ENCODE measurements around the gene PXDN. TPM values are rescaled to one million over a fixed set of nuclear protein-coding genes. Genes with fewer than 3 reads are reported as not detected.
A peak's percentile ranks its signal among the peaks of the same experiment; 100 is the strongest.

Gene PXDN
- total and polyA plus RNA-seq, 5 donors from 2014 or later, result 0.79 TPM; not detected in 4

DNA sequence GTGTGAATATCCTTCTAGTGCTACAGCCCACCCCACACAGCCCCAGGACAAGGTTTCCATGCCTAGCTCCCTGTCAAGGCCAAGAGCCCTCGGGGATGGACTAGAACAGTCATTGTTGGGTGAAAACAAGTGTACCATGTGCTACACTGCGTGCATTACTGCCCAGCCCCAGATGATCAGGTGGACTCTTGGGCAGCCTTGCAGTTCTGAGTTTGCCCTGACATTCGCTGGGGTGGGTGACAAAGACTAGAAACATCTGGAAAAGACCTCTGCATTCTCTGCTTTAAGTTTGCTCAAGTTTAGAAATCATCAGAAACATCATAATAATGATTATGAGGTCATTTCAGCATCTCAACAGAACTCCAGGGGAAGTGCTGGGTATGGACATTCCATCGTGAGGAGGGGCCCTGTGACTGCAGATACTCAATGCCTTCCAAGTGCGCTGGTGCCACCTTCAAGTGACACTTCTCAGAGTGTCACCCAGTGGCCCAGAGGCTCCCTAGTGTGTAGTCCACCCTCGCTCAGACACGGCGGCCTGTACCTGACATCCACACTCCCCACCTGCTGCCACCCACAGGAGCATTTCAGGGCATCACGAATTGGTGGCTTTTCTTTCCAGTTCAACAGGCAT lies 5.3 kb upstream of the PXDN start:
- Mint-ChIP-seq H3K27me3 (peaks cover 20% of the 10 kb centered on the region), H3K4me3 (no peak overlapping the region), H3K27ac (no peak overlapping the region), H3K36me3 (no peaks in the 10 kb centered on the region), H3K9me3 (peaks cover 0 to 2% (median 0%) of the 10 kb centered on the region in 7 donors), H3K4me1 (peaks cover 0 to 6% (median 0%) of the 10 kb centered on the region in 4 donors)
- Histone ChIP-seq H3K4me1 (ENCODE audit: control insufficient read depth, insufficient read depth, low read length, poor library complexity, severe bottlenecking) (no peaks in the 10 kb centered on the region), H3K27ac (ENCODE audit: insufficient read depth, low read length, poor library complexity, severe bottlenecking) (no peak overlapping the region), H3K4me3 (ENCODE audit: low read depth, low read length) (no peak overlapping the region), H3K36me3 (ENCODE audit: control insufficient read depth, insufficient read depth, low read length) (no peaks in the 10 kb centered on the region), H3K27me3 (ENCODE audit: control insufficient read depth, insufficient read depth, low read length) (no peaks in the 10 kb centered on the region), H3K9me3 (ENCODE audit: control insufficient read depth in 2 of 2, low read length in 2 of 2) (no peaks in the 10 kb centered on the region)
- ATAC-seq (ENCODE audit: low read depth in 2 of 2) (no peak), DNase-seq (no peak)

DNA sequence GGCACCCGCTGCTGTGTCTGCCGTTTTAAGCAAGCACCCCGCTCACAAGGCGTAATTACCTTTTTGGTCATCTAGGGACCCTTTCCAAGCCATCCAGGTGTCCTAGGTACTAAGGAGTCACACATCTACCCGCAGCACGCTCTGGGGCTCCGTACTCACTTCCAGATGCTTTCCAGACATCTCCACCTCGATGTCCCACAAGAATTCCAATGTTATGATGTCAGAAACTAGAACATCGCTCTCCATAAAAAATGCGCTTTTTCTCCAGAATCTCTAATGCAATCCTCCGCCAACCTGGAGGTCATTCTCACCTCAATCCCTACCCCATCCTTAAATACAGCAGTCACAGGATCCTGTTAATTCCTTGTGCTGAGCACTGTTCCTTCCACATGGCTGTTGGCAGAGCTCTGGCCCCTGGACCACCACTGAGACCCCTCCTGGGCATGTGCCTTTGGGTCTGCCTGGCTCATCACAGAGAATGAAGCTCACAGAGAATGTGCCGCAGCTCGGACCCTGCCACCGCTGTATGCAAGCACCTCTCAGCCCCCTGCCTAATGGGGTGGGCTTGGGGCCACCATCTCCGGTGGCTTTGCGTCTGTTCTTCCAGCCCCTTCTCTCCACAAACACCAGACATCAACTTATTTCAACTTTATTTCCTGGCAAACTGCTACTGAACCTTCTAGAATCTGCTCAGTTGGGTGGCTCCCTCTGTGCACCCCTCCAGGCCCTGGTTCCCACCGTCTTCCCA lies 4.6 kb upstream of the PXDN start:
- Histone ChIP-seq H3K27me3 (ENCODE audit: control insufficient read depth, insufficient read depth, low read length) (no peaks in the 10 kb centered on the region), H3K27ac (ENCODE audit: insufficient read depth, low read length, poor library complexity, severe bottlenecking) (no peak overlapping the region), H3K36me3 (ENCODE audit: control insufficient read depth, insufficient read depth, low read length) (no peaks in the 10 kb centered on the region), H3K9me3 (ENCODE audit: control insufficient read depth in 2 of 2, low read length in 2 of 2) (no peaks in the 10 kb centered on the region), H3K4me3 (ENCODE audit: low read depth, low read length) (no peak overlapping the region), H3K4me1 (ENCODE audit: control insufficient read depth, insufficient read depth, low read length, poor library complexity, severe bottlenecking) (no peaks in the 10 kb centered on the region)
- no peak for DNase-seq
- no peak for ATAC-seq (ENCODE audit: low read depth in 2 of 2)
- Mint-ChIP-seq H3K4me1 (peaks cover 0 to 6% (median 0%) of the 10 kb centered on the region in 4 donors), H3K9me3 (peaks cover 0 to 2% (median 0%) of the 10 kb centered on the region in 7 donors), H3K4me3 (no peak overlapping the region), H3K27ac (no peak overlapping the region), H3K36me3 (no peaks in the 10 kb centered on the region), H3K27me3 (peaks cover 20% of the 10 kb centered on the region)

DNA sequence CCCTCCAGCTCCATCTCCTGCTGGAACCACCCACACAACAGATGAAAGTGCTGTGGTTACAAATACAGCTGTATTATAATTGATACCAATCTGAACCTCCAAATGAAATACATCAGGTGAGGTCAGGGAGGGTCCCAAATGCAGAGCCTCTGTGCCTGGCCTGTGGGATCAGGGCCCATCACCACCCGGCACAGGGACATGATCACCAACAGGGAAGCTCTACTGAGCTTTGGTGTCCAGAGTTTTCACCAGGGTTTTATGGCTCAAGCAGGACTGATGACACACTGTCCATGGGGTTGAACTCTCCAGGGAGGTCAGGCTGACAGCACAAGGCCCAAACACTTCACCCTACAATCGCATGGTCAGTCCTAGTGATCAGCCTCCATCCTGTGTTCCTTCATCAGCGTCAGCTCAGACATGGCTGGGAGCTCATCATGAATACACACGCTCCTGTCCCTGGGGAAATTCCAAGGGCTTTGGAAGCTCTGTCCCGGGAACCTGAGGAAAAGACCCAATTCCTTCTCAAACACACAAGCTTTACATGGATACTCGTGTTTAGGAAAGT lies 3.9 kb upstream of the PXDN start:
- Mint-ChIP-seq H3K9me3 (peaks cover 0 to 2% (median 0%) of the 10 kb centered on the region in 7 donors), H3K27ac (no peak overlapping the region), H3K4me1 (peaks cover 0 to 6% (median 0%) of the 10 kb centered on the region in 4 donors), H3K4me3 (no peak overlapping the region), H3K36me3 (no peaks in the 10 kb centered on the region), H3K27me3 (peaks cover 20% of the 10 kb centered on the region)
- ATAC-seq (ENCODE audit: low read depth in 2 of 2), result no peak
- H3K27me3 ChIP-seq (ENCODE audit: control insufficient read depth, insufficient read depth, low read length), result no peaks in the 10 kb centered on the region
- H3K9me3 ChIP-seq (ENCODE audit: control insufficient read depth in 2 of 2, low read length in 2 of 2), result no peaks in the 10 kb centered on the region
- H3K4me3 ChIP-seq (ENCODE audit: low read depth, low read length), result no peak overlapping the region
- no peaks in the 10 kb centered on the region for H3K36me3 ChIP-seq (ENCODE audit: control insufficient read depth, insufficient read depth, low read length)
- no peak for DNase-seq
- H3K27ac ChIP-seq (ENCODE audit: insufficient read depth, low read length, poor library complexity, severe bottlenecking), result no peak overlapping the region
- no peaks in the 10 kb centered on the region for H3K4me1 ChIP-seq (ENCODE audit: control insufficient read depth, insufficient read depth, low read length, poor library complexity, severe bottlenecking)

DNA sequence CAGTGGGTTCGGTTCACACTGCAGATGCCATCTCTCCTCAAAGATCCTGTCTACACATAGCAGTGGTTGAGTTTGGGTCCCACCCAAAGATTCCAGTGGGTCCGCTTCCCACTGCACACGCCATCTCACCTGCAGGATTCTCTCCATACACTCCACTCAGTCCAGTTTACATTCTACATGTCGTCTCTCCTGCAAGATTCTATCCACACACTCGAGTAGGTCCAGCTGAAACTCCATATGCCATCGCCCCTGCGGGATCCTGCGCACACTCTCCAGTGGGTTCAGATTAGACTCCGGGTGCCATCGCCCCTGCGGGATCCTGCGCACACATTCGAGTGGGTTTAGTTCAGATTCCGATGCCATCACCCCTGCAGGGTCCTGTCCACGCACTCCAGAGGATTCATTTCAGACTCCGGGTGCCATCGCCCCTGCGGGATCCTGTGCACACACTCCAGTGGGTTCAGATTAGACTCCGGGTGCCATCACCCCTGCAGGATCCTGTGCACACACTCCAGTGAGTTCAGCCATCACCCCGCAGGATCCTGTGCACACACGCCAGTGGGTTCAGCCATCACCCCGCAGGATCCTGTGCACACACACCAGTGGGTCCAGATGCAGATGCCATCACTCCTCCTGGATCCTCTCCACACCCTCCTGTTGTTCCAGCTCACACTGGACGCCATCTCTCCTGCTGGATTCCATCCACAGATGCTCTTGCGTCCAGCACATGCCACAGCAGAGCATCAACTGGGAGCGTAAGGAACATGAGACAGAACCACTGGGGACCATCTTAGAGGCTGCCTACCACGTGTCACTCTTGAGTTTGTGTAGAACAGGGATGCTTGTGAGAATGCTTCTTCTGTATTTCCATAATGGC lies 3.0 kb upstream of the PXDN start:
- Histone ChIP-seq H3K4me1 (ENCODE audit: control insufficient read depth, insufficient read depth, low read length, poor library complexity, severe bottlenecking) (no peaks in the 10 kb centered on the region), H3K27me3 (ENCODE audit: control insufficient read depth, insufficient read depth, low read length) (no peaks in the 10 kb centered on the region), H3K27ac (ENCODE audit: insufficient read depth, low read length, poor library complexity, severe bottlenecking) (no peak overlapping the region), H3K36me3 (ENCODE audit: control insufficient read depth, insufficient read depth, low read length) (no peaks in the 10 kb centered on the region), H3K4me3 (ENCODE audit: low read depth, low read length) (no peak overlapping the region), H3K9me3 (ENCODE audit: control insufficient read depth in 2 of 2, low read length in 2 of 2) (no peaks in the 10 kb centered on the region)
- ATAC-seq (ENCODE audit: low read depth in 2 of 2) (no peak), DNase-seq (no peak)
- Mint-ChIP-seq H3K27me3 (peaks cover 20% of the 10 kb centered on the region), H3K4me3 (no peak overlapping the region), H3K27ac (peak overlapping the region in 1 of 3 donors; percentile 26), H3K4me1 (peaks cover 0 to 11% (median 0%) of the 10 kb centered on the region in 4 donors), H3K36me3 (no peaks in the 10 kb centered on the region), H3K9me3 (peaks cover 0 to 2% (median 0%) of the 10 kb centered on the region in 7 donors)

DNA sequence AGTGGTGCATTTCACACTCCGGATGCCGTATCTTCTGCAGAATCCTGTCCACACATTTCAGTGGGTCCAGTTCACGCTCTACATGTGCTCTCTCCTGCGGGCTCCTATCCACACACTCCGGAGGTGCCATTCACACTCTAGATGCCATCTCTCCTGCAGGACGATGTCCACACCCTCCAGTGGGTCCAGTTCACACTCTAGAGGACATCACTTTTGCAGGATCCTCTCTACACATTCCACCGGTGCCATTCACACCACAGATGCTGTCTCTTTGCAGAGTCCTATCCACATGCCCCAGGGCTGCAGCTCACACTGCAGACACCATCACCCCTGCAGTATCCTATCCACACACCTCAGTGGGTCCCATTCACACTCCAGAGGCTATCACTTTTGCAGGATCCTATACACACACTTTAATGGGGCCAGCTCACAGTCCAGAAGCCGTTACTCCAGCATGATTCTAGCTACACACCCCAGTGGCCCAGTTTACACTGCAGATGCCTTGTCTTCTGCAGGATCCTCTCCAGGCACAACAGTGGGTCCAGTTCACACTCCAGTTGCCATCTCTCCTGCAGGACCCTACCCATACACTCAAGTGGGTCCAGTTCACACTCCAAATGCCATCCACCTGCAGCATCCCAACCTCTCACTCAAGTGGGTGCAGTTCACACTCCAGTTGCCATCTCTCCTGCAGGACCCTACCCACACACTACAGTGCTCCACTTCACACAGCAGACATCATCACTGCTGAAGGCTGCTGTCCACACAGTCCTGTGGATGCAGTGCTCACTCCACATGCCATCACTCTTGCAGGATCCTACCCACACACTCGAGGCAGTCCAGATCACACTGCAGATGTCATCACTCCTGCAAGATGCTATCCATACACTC lies 2.1 kb upstream of the PXDN start:
- Mint-ChIP-seq H3K4me3 (no peak overlapping the region), H3K27ac (peak overlapping the region in 1 of 3 donors; percentile 26), H3K36me3 (no peaks in the 10 kb centered on the region), H3K9me3 (peaks cover 0 to 2% (median 0%) of the 10 kb centered on the region in 7 donors), H3K27me3 (peaks cover 26% of the 10 kb centered on the region), H3K4me1 (peaks cover 0 to 15% (median 0%) of the 10 kb centered on the region in 4 donors)
- H3K4me3 ChIP-seq (ENCODE audit: low read depth, low read length), result no peak overlapping the region
- no peaks in the 10 kb centered on the region for H3K4me1 ChIP-seq (ENCODE audit: control insufficient read depth, insufficient read depth, low read length, poor library complexity, severe bottlenecking)
- DNase-seq, result no peak
- H3K27me3 ChIP-seq (ENCODE audit: control insufficient read depth, insufficient read depth, low read length), result no peaks in the 10 kb centered on the region
- no peak overlapping the region for H3K27ac ChIP-seq (ENCODE audit: insufficient read depth, low read length, poor library complexity, severe bottlenecking)
- H3K9me3 ChIP-seq (ENCODE audit: control insufficient read depth in 2 of 2, low read length in 2 of 2), result no peaks in the 10 kb centered on the region
- no peaks in the 10 kb centered on the region for H3K36me3 ChIP-seq (ENCODE audit: control insufficient read depth, insufficient read depth, low read length)
- ATAC-seq (ENCODE audit: low read depth in 2 of 2), result no peak

DNA sequence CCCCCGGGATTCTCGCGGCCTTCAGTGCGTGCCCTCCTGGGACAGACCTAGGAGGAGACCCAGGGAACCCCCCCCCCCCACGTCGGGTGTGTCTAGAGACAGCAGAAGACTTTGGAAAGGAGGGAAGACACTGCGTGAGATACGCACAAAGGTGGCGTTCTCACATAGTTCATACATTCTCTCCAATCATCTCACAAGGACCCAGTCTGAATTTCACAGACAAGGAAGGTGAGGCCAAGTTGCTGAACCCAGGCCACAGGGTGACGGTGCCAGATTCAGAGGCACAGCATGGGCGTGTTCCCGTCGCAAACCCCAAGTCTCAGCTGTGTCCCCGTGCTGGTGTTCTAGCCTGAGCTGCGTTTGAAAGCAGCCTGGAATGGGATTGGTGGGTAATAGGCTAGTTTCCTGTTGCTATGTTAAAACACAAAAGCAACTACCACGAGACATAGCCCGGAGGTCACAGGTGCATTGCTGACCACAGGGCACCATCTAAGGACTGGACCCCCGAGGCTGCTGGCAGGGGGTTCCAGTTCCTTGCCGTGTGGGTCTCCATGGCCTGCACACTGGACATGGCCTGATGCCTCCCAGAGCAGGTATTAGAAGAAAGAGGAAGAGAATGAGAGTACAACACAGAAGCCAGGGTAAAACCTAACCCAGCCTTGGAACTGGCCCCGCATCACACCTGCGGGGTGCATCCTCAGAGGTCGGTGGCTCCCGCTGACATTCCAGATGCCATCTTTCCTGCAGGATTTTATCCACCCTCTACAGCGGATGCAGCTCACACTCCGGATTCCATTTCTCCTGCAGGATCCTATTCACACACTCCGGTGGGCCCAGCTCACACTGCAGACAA lies 1.1 kb upstream of the PXDN start:
- Mint-ChIP-seq H3K27me3 (peaks cover 23% of the 10 kb centered on the region), H3K4me1 (peaks cover 0 to 11% (median 0%) of the 10 kb centered on the region in 4 donors), H3K27ac (peak overlapping the region in 1 of 3 donors; percentile 86), H3K36me3 (no peaks in the 10 kb centered on the region), H3K9me3 (peaks cover 0 to 2% (median 0%) of the 10 kb centered on the region in 7 donors), H3K4me3 (no peak overlapping the region)
- Histone ChIP-seq H3K36me3 (ENCODE audit: control insufficient read depth, insufficient read depth, low read length) (no peaks in the 10 kb centered on the region), H3K27ac (ENCODE audit: insufficient read depth, low read length, poor library complexity, severe bottlenecking) (no peak overlapping the region), H3K9me3 (ENCODE audit: control insufficient read depth in 2 of 2, low read length in 2 of 2) (no peaks in the 10 kb centered on the region), H3K4me1 (ENCODE audit: control insufficient read depth, insufficient read depth, low read length, poor library complexity, severe bottlenecking) (no peaks in the 10 kb centered on the region), H3K27me3 (ENCODE audit: control insufficient read depth, insufficient read depth, low read length) (no peaks in the 10 kb centered on the region), H3K4me3 (ENCODE audit: low read depth, low read length) (no peak overlapping the region)
- DNase-seq (no peak), ATAC-seq (ENCODE audit: low read depth in 2 of 2) (no peak)
